ENCODE results near the gene HEATR1.

GRCh38 chr1:236534151-236534651, 70.1 kb downstream of the HEATR1 start:
- TF ChIP-seq POLR2A (IDR thresholded peaks at IDR 0.05) (no peak), CTCF (IDR thresholded peaks at IDR 0.05) (no peak)

All from testis (tissue), 2 donors.